Right kidney (tissue), 1 donor: ENCODE measurements around the gene IFT22.
"Not testable (repeated sequence)": the region's sequence is repeated elsewhere in the genome, so short reads cannot be mapped to it uniquely, and the experiment has no call there.

ENCODE experiments used
- DNase-seq: peaks from one replicate; pipeline ENCODE4 v3.0.0-alpha.2; 2016

The IFT22 gene

DNA sequence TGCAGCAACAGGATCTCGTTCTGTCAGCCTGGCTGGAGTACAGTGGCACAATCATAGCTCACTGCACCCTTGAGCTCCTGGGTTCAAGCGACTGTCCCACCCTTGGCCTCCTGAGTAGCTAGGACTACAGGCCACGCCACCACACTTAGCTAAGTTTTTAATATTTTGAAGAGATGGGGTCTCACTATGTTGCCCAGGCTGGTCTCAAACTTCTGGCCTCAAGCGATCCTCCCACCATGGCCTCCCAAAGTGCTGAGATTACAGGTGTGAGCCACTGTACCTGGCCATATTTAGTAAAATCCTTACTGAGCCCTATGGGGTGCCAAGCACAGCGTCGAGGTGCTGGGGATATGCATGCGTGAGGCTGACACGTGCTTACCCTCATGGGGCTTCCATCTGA lies 40.7 kb downstream of the IFT22 start:
- DNase-seq, result not testable (repeated sequence)

DNA sequence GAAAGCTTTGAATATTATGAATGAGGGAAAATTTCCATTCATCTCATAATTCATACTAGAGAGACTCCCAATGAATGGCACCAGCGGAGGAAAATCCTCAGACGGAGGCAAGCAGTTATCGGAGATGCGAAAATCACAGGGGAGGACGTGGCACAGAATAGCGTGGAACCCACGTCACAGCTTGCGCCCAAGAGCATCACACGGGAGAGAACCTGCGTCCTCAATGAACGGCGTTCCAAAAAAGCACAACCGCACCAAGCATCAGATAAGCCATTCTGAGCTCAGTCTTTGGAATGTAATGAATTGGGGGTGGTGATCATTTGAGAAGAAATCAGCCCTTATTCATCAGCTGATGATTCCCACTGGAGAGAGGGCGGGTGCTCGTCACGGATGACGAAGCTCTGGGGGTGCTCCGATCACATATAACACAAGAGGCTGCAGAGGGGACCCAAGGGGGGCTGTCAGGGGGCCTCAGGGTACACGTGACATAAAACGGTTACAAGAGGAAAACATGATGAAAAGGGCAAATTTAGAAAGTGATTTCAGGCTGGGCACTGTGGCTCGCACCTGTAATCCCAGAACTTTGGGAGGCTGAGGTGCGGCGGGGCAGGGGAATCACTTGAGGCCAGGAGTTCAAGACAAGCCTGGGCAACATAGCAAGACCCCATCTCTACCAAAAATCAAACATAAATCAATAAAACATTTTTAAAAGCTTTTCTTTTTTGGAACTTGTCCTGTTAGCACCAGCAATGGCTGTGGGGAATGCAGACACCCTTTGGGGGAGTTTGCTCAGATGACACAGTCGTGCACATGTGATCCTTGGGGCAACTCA lies 42.9 kb downstream of the IFT22 start:
- DNase-seq, result no peak

DNA sequence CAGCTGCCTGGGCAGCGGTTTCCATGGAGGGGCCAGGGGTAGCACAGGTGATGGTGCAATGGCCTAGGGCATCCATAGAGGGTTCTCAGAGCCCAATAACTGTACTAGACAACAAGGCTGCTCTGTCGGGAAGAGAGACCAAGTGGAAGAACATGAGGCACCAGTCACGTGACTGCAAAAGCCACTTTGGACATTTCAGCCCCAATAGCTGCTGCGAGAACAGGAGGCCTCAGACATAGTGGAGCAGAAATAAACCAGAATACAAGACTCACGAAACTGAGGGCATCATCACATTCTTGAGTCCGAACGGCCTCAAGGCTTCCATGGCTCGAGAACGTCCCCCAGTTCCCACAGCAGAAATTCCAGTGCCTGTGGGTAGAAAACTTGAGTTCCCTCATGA lies 44.5 kb downstream of the IFT22 start:
- no peak for DNase-seq

DNA sequence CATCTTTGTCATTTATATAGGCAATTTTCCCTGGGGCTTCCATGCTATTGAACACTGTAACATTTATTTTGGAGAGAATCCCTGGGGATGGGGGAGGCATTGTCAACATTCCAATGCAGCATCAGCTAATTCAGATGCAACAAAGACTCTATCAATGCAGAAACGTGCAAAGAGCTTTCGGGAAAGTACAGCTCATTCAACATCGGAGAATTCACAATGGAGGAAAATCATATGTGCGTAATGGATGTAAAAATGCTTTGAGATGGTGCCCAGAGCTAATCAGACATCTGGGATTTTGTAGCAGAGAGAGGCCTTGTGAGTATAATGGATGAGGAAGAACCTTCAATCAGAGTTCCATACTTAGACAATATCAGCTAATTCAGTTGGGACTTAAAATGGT lies 48.4 kb downstream of the IFT22 start:
- no peak for DNase-seq

DNA sequence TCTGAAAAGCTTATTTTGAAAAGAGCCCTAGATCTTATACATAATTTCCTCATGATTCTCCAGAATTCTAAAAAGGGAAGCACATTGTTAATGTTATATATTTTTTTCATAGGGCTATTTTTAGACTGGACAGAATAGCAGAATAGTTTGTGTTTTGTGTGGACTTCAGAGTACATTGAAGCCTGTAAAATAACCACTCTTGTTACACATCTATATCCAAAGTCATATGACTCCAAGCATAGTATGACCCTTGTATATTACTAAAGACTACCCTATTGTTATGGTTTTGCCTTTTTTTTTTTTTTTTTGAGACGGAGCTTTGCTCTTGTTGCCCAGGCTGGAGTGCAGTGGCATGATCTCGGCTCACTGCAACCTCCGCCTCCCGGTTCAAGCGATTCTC lies 50.6 kb downstream of the IFT22 start:
- no peak for DNase-seq

DNA sequence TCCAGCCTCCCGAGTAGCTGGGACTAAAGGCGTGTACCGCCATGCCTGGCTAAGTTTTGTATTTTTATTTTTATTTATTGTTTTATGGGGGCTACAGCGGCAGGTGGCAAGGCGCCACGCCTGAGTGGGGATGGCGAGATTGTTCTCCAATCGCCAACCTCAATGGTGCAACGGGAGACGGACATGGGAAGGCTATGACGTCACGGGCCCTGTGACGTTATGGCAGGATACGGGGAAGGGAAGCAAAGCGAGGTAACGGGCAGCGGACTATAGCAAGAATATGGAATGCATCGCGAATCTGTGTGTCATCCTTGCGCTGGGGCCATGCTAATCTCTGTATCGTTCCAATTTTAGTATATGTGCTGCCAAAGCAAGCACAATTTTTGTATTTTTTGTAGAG lies 51.9 kb downstream of the IFT22 start:
- no peak for DNase-seq

DNA sequence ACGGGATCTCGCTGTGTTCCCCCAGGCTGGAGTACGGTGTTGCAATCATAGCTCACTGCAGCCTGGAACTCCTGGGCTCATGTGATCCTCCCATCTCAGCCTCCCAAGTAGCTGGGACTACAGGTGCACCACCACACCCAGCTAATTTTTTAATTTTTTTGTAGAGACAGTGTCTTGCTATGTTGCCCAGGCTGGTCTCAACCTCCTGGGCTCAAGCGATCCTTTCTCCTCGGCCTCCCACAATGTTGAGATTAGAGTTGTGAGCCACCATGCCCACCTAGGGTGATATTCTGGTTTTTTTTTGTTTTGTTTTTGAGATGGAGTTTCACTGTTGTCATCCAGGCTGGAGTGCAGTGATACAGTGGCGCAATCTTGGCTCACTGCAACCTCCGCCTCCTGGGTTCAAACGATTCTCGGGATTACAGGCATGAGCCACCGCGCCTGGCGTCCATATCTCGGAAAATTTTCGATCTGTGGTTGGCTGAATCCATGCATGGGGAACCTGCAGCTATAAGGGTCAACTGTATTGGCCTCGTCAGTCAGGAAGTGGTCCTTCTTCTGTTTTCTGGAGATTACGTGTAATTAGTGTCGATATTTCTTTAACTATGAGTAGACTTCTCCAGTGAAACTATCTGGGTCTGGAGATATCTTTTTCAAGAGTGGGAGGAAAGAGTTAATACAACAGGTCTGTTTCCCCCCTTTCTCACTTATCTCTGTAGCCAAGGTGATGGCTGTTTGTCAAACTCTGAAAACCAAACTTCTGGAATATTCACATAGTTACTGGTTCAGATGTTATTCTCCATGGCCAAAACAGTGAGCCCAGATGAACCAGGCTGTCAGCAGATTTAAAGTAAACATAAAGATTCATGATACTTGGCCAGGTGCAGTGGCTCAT lies 55.7 kb downstream of the IFT22 start:
- DNase-seq, result no peak

DNA sequence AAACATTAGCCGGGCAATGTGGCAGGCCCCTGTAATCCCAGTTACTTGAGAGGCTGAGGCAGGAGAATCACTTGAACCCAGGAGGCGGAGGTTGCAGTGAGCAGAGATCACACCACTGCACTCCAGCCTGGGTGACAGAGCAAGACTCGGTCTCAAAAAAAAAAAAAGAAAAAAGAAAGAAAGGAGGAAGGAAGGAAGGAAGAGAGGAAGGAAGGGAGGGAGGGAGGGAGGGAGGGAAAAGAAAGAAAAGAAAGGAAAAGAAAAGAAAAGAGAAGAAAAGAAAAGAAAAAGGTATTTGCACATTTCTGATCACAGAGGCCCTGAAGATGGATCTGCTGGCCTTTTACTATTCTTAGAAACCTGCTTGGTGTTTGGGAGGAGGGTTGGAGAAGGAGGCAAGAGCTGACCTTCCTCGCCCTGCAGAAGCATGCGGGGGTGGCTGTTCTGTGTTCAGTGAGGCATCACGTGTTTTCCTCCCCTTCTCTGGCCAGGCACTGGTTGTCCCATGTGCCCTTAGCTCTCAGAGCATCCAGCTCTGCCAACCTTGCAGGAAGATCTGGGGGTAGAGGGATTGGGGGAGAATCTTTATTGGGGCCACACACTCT lies 57.4 kb downstream of the IFT22 start:
- DNase-seq, result peak; percentile 36
